Measurements from ENCODE around the gene PCDHB14. TPM values are rescaled to one million over a fixed set of nuclear protein-coding genes. Genes with fewer than 3 reads are reported as not detected.

PCDHB14 gene
- total RNA-seq, 1 donor from 2014 or later, result 0.11 TPM

DNA sequence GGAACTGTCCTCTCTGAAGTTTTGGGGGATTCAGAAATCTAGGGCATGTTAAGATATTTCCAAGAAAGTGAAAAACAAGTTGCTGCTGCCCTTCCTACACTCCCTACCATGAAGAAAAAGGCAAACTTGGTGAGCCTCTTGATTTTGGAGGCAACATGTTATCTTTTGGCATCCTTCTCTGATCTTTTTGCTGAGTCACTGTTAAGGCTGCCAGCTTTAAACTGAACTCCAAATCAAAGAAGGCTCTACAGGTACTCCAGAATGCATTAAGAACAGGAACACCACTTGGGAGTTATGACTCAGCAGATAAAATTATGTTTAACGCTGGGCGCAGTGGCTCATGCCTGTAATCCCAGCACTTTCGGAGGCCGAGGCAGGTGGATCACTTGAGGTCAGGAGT is 46.1 kb downstream of the PCDHB14 start:
- H3K27me3 Mint-ChIP-seq, result no peaks in the 10 kb centered on the region
- POLR2A ChIA-PET, result no interaction called here
- no peak overlapping the region for H3K4me3 Mint-ChIP-seq
- peaks cover 63% of the 10 kb centered on the region for H3K9me3 Mint-ChIP-seq
- DNase-seq (no peak), ATAC-seq (ENCODE audit: low read depth) (no peak)
- H3K36me3 Mint-ChIP-seq (ENCODE audit: low read depth), result peaks cover 56% of the 10 kb centered on the region
- TF ChIP-seq, protein P1, sequence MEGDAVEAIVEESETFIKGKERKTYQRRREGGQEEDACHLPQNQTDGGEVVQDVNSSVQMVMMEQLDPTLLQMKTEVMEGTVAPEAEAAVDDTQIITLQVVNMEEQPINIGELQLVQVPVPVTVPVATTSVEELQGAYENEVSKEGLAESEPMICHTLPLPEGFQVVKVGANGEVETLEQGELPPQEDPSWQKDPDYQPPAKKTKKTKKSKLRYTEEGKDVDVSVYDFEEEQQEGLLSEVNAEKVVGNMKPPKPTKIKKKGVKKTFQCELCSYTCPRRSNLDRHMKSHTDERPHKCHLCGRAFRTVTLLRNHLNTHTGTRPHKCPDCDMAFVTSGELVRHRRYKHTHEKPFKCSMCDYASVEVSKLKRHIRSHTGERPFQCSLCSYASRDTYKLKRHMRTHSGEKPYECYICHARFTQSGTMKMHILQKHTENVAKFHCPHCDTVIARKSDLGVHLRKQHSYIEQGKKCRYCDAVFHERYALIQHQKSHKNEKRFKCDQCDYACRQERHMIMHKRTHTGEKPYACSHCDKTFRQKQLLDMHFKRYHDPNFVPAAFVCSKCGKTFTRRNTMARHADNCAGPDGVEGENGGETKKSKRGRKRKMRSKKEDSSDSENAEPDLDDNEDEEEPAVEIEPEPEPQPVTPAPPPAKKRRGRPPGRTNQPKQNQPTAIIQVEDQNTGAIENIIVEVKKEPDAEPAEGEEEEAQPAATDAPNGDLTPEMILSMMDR (IDR thresholded peaks at IDR 0.05), result no peak
- CTCF ChIA-PET, result no interaction called here
- H3K4me1 Mint-ChIP-seq, result no peaks in the 10 kb centered on the region
- H3K27ac Mint-ChIP-seq, result no peak overlapping the region
- intact Hi-C loops (cut with micrococcal nuclease), result no loop called here

DNA sequence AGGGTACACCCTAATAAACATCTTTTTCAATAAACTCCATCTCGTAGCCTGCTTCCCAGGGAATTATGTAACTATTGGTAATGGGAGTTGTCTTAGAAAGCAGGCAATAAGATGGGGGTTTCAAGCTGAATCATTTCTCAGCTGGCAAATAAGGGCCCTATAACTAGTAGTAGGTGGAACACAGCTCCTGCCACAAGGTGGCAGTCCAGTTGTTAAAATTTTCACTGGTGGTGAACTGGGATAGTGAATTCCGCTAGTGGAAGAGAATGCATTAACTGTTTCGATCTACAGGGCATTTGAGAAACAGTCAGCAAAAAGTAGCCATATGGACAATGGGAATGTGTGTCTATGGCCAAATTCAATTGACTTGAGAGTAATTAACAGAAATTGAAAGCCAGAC is 49.8 kb downstream of the PCDHB14 start:
- ChIA-PET CTCF (no interaction called here), POLR2A (no interaction called here)
- Mint-ChIP-seq H3K4me1 (no peaks in the 10 kb centered on the region), H3K4me3 (no peak overlapping the region), H3K36me3 (ENCODE audit: low read depth) (peaks cover 32% of the 10 kb centered on the region), H3K9me3 (peaks cover 47% of the 10 kb centered on the region), H3K27me3 (no peaks in the 10 kb centered on the region), H3K27ac (no peak overlapping the region)
- TF ChIP-seq, protein P1 (IDR thresholded peaks at IDR 0.05), result no peak
- no peak for ATAC-seq (ENCODE audit: low read depth)
- DNase-seq, result no peak
- intact Hi-C loops (cut with micrococcal nuclease), result no loop called here

Other genes with a start within 250 kb of the PCDHB14 start
- gene PCDHB1, start 172.0 kb upstream of the PCDHB14 start, total RNA-seq, result not detected in 2 replicates
- gene PCDHB2, start 128.7 kb upstream of the PCDHB14 start, total RNA-seq, result not detected in 2 replicates
- gene PCDHB3, start 122.9 kb upstream of the PCDHB14 start, total RNA-seq, result 0.07 TPM in 1 of 2 replicates, not detected in the other
- gene PCDHB4, start 101.5 kb upstream of the PCDHB14 start, total RNA-seq, result not detected in 2 replicates
- gene PCDHB5, start 88.1 kb upstream of the PCDHB14 start, total RNA-seq, result not detected in 2 replicates
- gene PCDHB6, start 73.3 kb upstream of the PCDHB14 start, total RNA-seq, result not detected in 2 replicates
- gene PCDHB7, start 50.7 kb upstream of the PCDHB14 start, total RNA-seq, result not detected in 2 replicates
- not detected in 2 replicates for gene PCDHB8, start 45.6 kb upstream of the PCDHB14 start, total RNA-seq
- not detected in 2 replicates for gene PCDHB16, start 41.0 kb upstream of the PCDHB14 start, total RNA-seq
- gene PCDHB9, start 36.2 kb upstream of the PCDHB14 start, total RNA-seq, result 0.27 and 0.29 TPM in 2 replicates
- gene PCDHB10, start 31.0 kb upstream of the PCDHB14 start, total RNA-seq, result 0.07 TPM in 1 of 2 replicates, not detected in the other
- gene PCDHB11, start 23.7 kb upstream of the PCDHB14 start, total RNA-seq, result not detected in 2 replicates
- gene PCDHB12, start 14.6 kb upstream of the PCDHB14 start, total RNA-seq, result not detected in 2 replicates
- 0.07 and 0.09 TPM in 2 replicates for gene PCDHB13, start 9.4 kb upstream of the PCDHB14 start, total RNA-seq
- not detected in 2 replicates for gene PCDHB15, start 22.1 kb downstream of the PCDHB14 start, total RNA-seq
- 2.6 and 3.9 TPM in 2 replicates for gene SLC25A2, start 80.7 kb downstream of the PCDHB14 start, total RNA-seq
- gene TAF7, start 97.4 kb downstream of the PCDHB14 start, total RNA-seq, result 86.7 and 87.3 TPM in 2 replicates
- gene PCDHGA1, start 107.2 kb downstream of the PCDHB14 start, total RNA-seq, result 0.20 and 0.29 TPM in 2 replicates
- gene PCDHGA2, start 115.4 kb downstream of the PCDHB14 start, total RNA-seq, result 0.09 and 0.15 TPM in 2 replicates
- 0.20 and 0.51 TPM in 2 replicates for gene PCDHGA3, start 120.5 kb downstream of the PCDHB14 start, total RNA-seq
- gene PCDHGB1, start 126.8 kb downstream of the PCDHB14 start, total RNA-seq, result 0.37 and 0.44 TPM in 2 replicates
- 0.34 and 0.75 TPM in 2 replicates for gene PCDHGA4, start 131.7 kb downstream of the PCDHB14 start, total RNA-seq
- gene PCDHGB2, start 136.7 kb downstream of the PCDHB14 start, total RNA-seq, result 2.2 and 2.6 TPM in 2 replicates
- 1.1 and 1.2 TPM in 2 replicates for gene PCDHGA5, start 140.8 kb downstream of the PCDHB14 start, total RNA-seq
- gene PCDHGB3, start 146.9 kb downstream of the PCDHB14 start, total RNA-seq, result 2.0 and 2.6 TPM in 2 replicates
- 1.8 and 2.3 TPM in 2 replicates for gene PCDHGA6, start 150.5 kb downstream of the PCDHB14 start, total RNA-seq
- 1.3 and 1.6 TPM in 2 replicates for gene PCDHGA7, start 159.4 kb downstream of the PCDHB14 start, total RNA-seq
- gene PCDHGB4, start 164.4 kb downstream of the PCDHB14 start, total RNA-seq, result 0.91 and 1.2 TPM in 2 replicates
- gene PCDHGA8, start 169.3 kb downstream of the PCDHB14 start, total RNA-seq, result 0.54 and 0.69 TPM in 2 replicates
- gene PCDHGB5, start 174.6 kb downstream of the PCDHB14 start, total RNA-seq, result 1.8 and 2.7 TPM in 2 replicates
- gene PCDHGA9, start 179.4 kb downstream of the PCDHB14 start, total RNA-seq, result 1.1 and 1.3 TPM in 2 replicates
- gene PCDHGB6, start 184.7 kb downstream of the PCDHB14 start, total RNA-seq, result 1.2 and 1.6 TPM in 2 replicates
- 1.2 and 1.3 TPM in 2 replicates for gene PCDHGA10, start 189.6 kb downstream of the PCDHB14 start, total RNA-seq
- gene PCDHGB7, start 194.3 kb downstream of the PCDHB14 start, total RNA-seq, result 1.2 and 1.4 TPM in 2 replicates
- 0.73 and 1.1 TPM in 2 replicates for gene PCDHGA11, start 197.7 kb downstream of the PCDHB14 start, total RNA-seq
- gene PCDHGA12, start 207.2 kb downstream of the PCDHB14 start, total RNA-seq, result 1.3 and 1.6 TPM in 2 replicates